ENCODE data around the gene PLXNB3.

DNA sequence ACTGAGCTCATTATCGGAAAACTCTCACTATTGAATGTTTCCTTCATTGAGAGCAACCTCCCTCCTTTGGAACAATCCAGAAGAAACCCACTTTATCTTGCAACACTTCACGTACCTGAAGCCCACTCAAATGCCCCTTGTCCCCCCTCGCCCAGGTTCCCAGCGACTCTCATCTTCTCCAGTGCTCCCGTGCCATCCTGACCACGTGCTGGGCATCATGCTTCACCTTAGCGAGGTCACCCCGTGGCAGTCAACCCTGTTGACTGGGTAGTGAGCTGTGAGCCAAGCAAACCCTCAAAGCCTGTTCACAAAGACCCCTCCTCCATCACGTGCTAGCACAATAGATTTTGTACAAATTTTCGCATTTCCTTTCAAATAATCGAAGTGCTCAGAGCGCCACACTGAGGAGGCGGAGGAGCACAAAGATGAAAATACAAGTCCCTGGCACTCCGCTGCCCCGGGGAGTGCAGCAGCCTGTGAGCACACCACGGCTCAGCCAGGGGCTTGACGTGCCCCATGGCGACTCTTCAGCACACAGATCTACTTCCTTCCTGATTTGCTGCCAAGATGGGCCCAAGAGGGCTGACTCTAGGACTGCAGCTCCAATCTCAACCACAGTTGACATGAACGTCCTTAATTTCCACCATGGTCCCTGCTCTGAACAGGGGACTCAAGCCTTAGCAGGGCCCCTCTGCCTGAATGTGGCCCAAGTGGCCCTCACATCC, 50.7 kb downstream of the PLXNB3 start:
- TF ChIP-seq CTCF (conservative IDR thresholded peaks at IDR 0.05; ENCODE audit: low read depth in 2 of 2) (no peak), POLR2AphosphoS5 (IDR thresholded peaks at IDR 0.05; ENCODE audit: low read depth) (no peak), EZH2phosphoT487 (IDR thresholded peaks at IDR 0.05; ENCODE audit: unreplicated experiment) (no peak), CREB1 (CRISPR knock-in tag; IDR thresholded peaks at IDR 0.05; ENCODE audit: low read depth) (no peak), EZH2 (IDR thresholded peaks at IDR 0.05; ENCODE audit: low read depth, unreplicated experiment) (no peak), ETS1 (IDR thresholded peaks at IDR 0.05) (no peak), REST (IDR thresholded peaks at IDR 0.05; ENCODE audit: unreplicated experiment) (no peak), STAT1 (IDR thresholded peaks at IDR 0.05; ENCODE audit: unreplicated experiment) (no peak), ZNF331 (CRISPR knock-in tag; IDR thresholded peaks at IDR 0.05; ENCODE audit: low read depth) (no peak)

Measured in GM23338 (cell line).